Large intestine (tissue), 12 donors: ENCODE measurements around the gene NAA15. TPM values are rescaled to one million over a fixed set of nuclear protein-coding genes. Genes with fewer than 3 reads are reported as not detected.
A peak's percentile ranks its signal among the peaks of the same experiment; 100 is the strongest.
"Not testable (repeated sequence)": the region's sequence is repeated elsewhere in the genome, so short reads cannot be mapped to it uniquely, and the experiment has no call there.

Experiments used
- DNase-seq, 2 donors: peaks; one replicate each; pipeline versions ENCODE4 v3.0.0 to v3.0.0-alpha.2; 2013
- H3K27ac ChIP-seq: one replicate; pipeline ENCODE4 v1.5.1; 2013; ENCODE audit warnings: low read length
- H3K27me3 ChIP-seq: 2 replicates; pipeline ENCODE4 v1.6.1; 2013; ENCODE audit warnings: low read length; ENCODE audit not compliant: control insufficient read depth, insufficient read depth
- H3K36me3 ChIP-seq: 2 replicates; pipeline ENCODE4 v1.6.1; 2013; ENCODE audit warnings: low read length; ENCODE audit not compliant: control insufficient read depth, insufficient read depth
- H3K4me1 ChIP-seq: one replicate; pipeline ENCODE4 v1.6.1; 2013; ENCODE audit warnings: low read length; ENCODE audit not compliant: control insufficient read depth, insufficient read depth
- H3K4me3 ChIP-seq: one replicate; pipeline ENCODE4 v1.5.1; 2013; ENCODE audit warnings: low read length
- H3K9me3 ChIP-seq: one replicate; pipeline ENCODE4 v1.6.1; 2013; ENCODE audit warnings: mild to moderate bottlenecking, low read depth, low read length, moderate library complexity; ENCODE audit not compliant: control insufficient read depth
- WGBS: methylation state at CpG from one replicate; pipeline ENCODE4 v1.1.5; 2013; ENCODE audit warnings: low lambda C conversion rate; ENCODE audit not compliant: insufficient coverage; 5-methylcytosine and 5-hydroxymethylcytosine counted together
- long read RNA-seq, 11 donors: transcript quantifications; one replicate each; lab custom pipeline, GENCODE V29; 2026
- polyA plus RNA-seq: library from polyadenylated mRNA; unstranded; fragments of 120-200 nt; gene quantifications from one replicate; pipeline ENCODE4 v1.2.1, GENCODE V29; 2013

The NAA15 gene
- 24.2 TPM for polyA plus RNA-seq
- long read RNA-seq, donor 1, full-length matches to known transcripts, result 1 of 1 reads
- long read RNA-seq, donor 1, partial matches to known transcripts, result 0 of 1 reads
- long read RNA-seq, donor 1, other reads (novel, unspliced or antisense), result 0 of 1 reads
- long read RNA-seq, donor 2, full-length matches to known transcripts, result 1 of 15 reads
- long read RNA-seq, donor 2, partial matches to known transcripts, result 14 of 15 reads
- long read RNA-seq, donor 2, other reads (novel, unspliced or antisense), result 0 of 15 reads
- long read RNA-seq, donor 3, partial matches to known transcripts, result 61 of 66 reads
- long read RNA-seq, donor 3, other reads (novel, unspliced or antisense), result 5 of 66 reads
- long read RNA-seq, donor 4, result 0 reads
- long read RNA-seq, donor 5, partial matches to known transcripts, result 7 of 7 reads
- long read RNA-seq, donor 5, other reads (novel, unspliced or antisense), result 0 of 7 reads
- long read RNA-seq, donor 6, result 0 reads
- long read RNA-seq, donor 7, result 0 reads
- long read RNA-seq, donor 8, full-length matches to known transcripts, result 1 of 1 reads
- long read RNA-seq, donor 8, partial matches to known transcripts, result 0 of 1 reads
- long read RNA-seq, donor 8, other reads (novel, unspliced or antisense), result 0 of 1 reads
- long read RNA-seq, donor 9, result 0 reads
- long read RNA-seq, donor 10, full-length matches to known transcripts, result 2 of 2 reads
- long read RNA-seq, donor 10, partial matches to known transcripts, result 0 of 2 reads
- long read RNA-seq, donor 10, other reads (novel, unspliced or antisense), result 0 of 2 reads
- long read RNA-seq, donor 11, full-length matches to known transcripts, result 1 of 9 reads
- long read RNA-seq, donor 11, partial matches to known transcripts, result 8 of 9 reads
- long read RNA-seq, donor 11, other reads (novel, unspliced or antisense), result 0 of 9 reads

DNA sequence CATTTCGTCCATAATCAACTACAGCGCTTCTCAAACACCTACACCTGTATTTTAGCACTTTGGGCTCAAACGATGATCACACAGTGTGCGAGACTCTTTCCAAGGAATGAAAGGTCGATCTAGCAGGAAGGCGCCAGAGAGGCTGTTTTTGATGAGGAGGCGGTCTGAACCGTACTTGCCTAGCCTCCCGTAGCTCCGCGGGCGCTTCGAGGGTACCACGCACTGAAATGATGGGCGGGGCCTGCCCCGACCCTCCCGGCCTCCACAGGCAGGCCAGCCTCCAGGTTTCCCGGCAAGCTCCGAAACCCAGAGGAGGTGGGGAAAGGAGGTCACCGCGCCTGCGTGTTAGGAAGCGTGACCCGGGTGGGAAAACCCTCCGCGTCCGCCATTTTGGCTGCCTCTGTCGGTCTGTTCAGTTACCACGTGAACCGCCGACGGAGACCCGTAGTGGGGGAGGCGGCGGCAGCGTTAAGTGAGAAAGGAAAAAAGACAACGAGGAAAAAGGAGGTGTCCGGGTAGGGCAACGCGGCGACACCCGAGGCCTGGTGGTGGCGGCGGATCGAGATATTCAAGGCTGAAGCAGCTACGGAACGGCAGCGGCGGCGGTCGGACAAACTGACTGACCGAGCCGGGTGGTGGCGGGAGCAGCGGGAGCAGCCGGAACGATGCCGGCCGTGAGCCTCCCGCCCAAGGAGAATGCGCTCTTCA lies at the start of gene NAA15:
Gene NAA15 (plus strand): TSS at position 393 of the 708 bp plus-strand sequence. CDS start 273 bp downstream, at position 666.
- WGBS, result no CpG with 5 or more reads among the region's 61 CpGs
- DNase-seq, result peak; percentile 98 to 99
- Histone ChIP-seq H3K27ac (peak within 1 kb of the TSS; percentile 96), H3K4me1 (no peaks in the 10 kb centered on the region), H3K4me3 (peak within 1 kb of the TSS; percentile 84), H3K36me3 (peaks cover 8% of the 10 kb centered on the region), H3K27me3 (no peaks in the 10 kb centered on the region), H3K9me3 (no peaks in the 10 kb centered on the region)

DNA sequence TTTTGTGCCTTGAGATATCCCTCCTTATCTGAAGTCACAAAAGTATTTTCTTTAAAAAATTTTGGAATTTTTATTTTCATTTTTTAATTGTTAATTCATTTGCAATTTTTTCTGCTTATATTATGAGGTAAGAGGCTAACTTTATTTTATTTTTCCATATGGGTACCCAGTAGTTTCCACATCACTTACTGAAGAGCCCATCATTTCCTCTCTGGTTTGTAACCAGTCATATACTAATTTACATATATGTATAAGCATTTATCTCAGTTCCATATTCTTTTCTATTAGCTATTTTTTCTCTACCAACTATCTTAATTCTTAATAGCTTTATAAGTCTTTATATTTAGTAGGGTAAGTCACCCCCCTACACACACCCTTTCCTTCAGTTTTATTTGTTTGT lies 48.3 kb upstream of the NAA15 start:
- no peak overlapping the region for H3K27ac ChIP-seq
- H3K36me3 ChIP-seq, result no peaks in the 10 kb centered on the region
- no peaks in the 10 kb centered on the region for H3K27me3 ChIP-seq
- H3K4me3 ChIP-seq, result no peak overlapping the region
- H3K4me1 ChIP-seq, result no peaks in the 10 kb centered on the region
- H3K9me3 ChIP-seq, result no peaks in the 10 kb centered on the region
- no peak for DNase-seq

DNA sequence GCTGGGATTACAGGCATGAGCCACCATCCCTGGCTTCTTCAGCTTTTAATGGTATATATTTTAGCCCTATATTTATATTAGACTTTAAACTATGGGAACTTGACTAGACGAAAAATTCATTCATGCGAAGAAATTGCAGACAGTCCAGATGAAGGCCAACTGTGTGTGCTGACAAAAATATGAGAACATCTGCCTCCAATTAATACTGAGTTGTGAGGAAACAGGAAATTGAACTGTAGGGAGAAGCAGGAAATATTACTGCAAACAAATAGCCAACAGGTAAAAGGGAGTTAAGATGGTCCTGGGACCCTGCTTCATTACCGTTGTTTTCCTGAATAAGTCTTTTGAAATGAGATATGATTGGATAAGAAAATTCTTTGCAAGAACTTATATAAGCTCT lies 47.6 kb upstream of the NAA15 start:
- no peaks in the 10 kb centered on the region for H3K4me1 ChIP-seq
- H3K4me3 ChIP-seq, result no peak overlapping the region
- WGBS, result 100% methylated on average over 3 of the region's 3 CpGs
- H3K9me3 ChIP-seq, result no peaks in the 10 kb centered on the region
- DNase-seq, result no peak
- H3K36me3 ChIP-seq, result no peaks in the 10 kb centered on the region
- no peak overlapping the region for H3K27ac ChIP-seq
- no peaks in the 10 kb centered on the region for H3K27me3 ChIP-seq

DNA sequence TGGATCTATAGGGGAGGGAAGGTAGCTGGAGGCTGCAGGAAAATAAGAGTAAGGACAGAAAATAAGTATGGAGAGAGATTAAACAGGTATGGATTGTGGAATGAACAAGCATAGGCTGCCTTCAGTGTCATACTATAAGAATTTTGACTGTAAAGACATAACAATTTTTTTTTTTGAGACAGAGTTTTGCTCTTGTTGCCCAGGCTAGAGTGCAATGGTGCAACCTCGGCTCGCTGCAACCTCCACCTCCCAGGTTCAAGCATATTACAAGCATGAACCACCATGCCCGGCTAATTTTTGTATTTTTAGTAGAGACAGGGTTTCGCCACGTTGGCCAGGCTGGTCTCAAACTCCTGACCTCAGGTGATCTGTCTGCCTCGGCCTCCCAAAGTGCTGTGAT lies 45.7 kb upstream of the NAA15 start:
- no CpG with 5 or more reads among the region's 6 CpGs for WGBS
- not testable (repeated sequence) for H3K4me3 ChIP-seq, H3K9me3 ChIP-seq

DNA sequence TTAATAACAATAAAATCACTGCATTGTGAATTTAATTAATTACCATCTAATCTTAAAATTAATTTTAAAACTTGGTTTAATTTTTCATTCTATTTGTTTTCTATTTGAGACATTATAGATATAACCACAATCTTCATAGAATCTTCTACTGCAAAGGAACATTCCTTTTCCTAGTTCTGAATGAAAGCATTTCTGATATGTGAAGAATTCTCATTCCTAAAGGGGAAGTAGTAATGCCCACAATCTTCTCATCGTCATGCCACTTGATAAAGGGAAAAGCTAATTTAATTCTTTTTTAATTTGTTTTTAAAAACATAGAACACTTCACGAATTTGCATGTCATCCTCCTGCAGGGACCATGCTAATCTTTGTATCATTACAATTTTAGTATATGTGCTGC lies 45.0 kb upstream of the NAA15 start:
- Histone ChIP-seq H3K4me1 (no peaks in the 10 kb centered on the region), H3K36me3 (no peaks in the 10 kb centered on the region), H3K9me3 (no peaks in the 10 kb centered on the region), H3K27ac (no peak overlapping the region), H3K27me3 (no peaks in the 10 kb centered on the region), H3K4me3 (no peak overlapping the region)
- 60% methylated on average over 1 of the region's 2 CpGs for WGBS
- no peak for DNase-seq

More for the DNA sequence above, 45.7 kb upstream of the NAA15 start:
- H3K36me3 ChIP-seq, H3K27me3 ChIP-seq, H3K27ac ChIP-seq, DNase-seq, H3K4me1 ChIP-seq: not testable (repeated sequence)

DNA sequence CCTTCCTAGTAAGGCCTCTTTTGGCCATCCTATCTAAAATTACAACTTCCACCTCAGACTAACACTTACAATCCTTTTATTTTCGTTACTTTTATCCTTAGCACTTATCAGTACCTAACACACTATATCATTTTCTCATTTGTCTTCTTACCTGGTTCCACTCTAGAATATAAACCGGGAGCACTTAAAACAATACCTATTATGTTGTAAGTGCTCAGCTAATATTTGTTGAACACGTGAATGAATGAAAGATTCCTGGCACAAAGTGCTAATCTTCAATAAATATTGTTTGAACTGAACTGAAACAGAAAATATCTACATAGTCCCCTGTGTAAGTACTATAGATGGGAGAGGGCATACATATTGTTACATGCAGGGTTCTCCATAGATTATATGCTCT lies 35.7 kb upstream of the NAA15 start:
- H3K9me3 ChIP-seq, result no peaks in the 10 kb centered on the region
- H3K36me3 ChIP-seq, result no peaks in the 10 kb centered on the region
- no peak overlapping the region for H3K4me3 ChIP-seq
- 50% methylated on average over 2 of the region's 3 CpGs for WGBS
- H3K4me1 ChIP-seq, result no peaks in the 10 kb centered on the region
- no peak for DNase-seq
- no peaks in the 10 kb centered on the region for H3K27me3 ChIP-seq
- H3K27ac ChIP-seq, result no peak overlapping the region

DNA sequence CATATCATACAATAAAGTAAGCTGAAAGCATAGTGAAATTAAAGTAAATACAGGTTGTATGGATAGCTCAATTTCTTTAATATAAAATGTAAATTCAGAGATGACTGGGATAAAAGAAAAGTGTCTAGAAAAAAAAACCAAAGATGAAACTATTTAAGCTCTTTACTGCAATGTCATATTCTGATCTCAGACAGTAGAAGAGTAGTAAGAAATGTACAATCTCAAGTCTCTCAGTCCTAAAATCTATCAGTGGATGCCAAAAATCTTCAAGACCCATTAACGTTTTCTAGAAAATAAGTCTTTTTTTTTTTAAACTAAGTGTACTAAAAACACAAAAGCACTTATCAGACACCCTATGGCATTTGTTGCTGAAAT lies 35.1 kb upstream of the NAA15 start:
- Histone ChIP-seq H3K4me1 (no peaks in the 10 kb centered on the region), H3K27me3 (no peaks in the 10 kb centered on the region), H3K9me3 (no peaks in the 10 kb centered on the region), H3K4me3 (peak overlapping the region; percentile 28), H3K27ac (peak overlapping the region; percentile 30), H3K36me3 (no peaks in the 10 kb centered on the region)
- WGBS, result 0% methylated on average over 1 of the region's 1 CpG
- no peak for DNase-seq

DNA sequence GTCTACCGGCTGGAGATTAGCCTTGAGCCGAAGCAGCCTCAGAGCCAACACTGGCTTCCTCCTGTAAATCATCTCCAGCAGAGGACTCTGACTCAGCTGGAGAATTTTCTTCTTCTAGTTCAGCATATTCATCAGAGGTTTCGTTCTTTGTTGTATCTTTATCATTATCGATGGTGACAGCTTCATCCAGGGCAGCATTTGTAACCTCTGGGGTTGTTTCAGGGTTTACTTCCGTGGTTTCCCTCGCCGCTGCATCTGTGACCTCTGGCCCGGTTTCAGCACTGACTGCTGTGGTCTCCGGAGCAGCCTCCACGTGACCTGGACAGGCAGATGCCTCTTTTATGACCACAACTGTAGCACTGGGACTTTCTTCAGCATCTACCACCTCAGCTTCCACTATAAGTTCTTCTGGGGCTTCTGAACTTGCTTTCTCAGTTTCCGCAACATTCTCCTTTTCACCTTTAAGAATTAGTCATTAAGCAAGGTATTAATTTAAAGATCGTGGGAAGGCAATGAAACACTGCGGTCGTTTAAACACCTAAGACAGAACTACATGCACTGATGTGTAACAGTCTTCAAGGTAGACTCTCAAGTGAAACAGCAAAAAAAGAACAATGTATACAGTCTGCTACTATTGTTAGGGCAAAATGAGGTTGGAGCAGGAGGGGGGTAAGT lies 34.6 kb upstream of the NAA15 start:
- Histone ChIP-seq H3K4me3 (peak overlapping the region; percentile 28), H3K9me3 (no peaks in the 10 kb centered on the region), H3K4me1 (no peaks in the 10 kb centered on the region), H3K27ac (peak overlapping the region; percentile 30), H3K27me3 (no peaks in the 10 kb centered on the region), H3K36me3 (no peaks in the 10 kb centered on the region)
- WGBS, result 58% methylated on average over 2 of the region's 14 CpGs
- peak; percentile 61 to 83 for DNase-seq

DNA sequence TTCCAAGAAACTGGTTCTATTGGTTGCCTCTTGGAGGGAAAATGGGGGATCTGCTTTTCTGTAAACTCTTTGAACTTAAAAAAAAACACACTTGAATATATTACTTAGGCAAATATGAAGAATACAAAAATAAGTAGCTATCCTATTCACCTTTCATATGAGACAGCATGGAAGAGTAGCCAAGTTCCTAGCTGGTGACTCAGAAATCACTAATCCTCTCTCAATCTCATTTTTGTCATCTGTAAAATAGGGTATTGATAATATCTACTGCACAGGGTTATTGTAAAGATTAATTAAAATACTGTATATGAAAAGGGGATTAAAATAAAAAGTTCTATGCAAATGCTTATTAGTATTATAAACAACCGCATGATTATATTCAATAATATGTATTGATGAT lies 34.0 kb upstream of the NAA15 start:
- H3K27me3 ChIP-seq, result no peaks in the 10 kb centered on the region
- H3K4me3 ChIP-seq, result no peak overlapping the region
- H3K9me3 ChIP-seq, result no peaks in the 10 kb centered on the region
- no CpG with 5 or more reads among the region's 1 CpG for WGBS
- no peak overlapping the region for H3K27ac ChIP-seq
- H3K4me1 ChIP-seq, result no peaks in the 10 kb centered on the region
- no peak for DNase-seq
- H3K36me3 ChIP-seq, result no peaks in the 10 kb centered on the region

DNA sequence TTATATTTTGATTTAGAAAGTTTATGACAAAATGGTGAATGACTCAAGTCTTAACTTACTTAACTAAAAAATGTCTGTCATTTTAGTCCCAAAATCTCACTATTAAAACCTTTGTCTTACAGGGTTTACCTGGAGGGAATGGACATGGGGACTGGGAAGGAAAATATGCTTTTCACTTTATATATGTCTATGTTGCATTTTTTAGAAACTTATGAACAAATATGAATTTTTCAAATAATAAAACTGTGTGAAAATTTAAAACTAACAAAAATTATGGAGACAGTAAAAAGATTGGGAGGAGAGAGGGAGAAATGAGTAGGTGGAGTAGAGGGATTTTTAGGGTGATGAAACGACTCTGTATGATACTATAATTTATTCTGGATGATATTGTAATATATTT lies 27.5 kb upstream of the NAA15 start:
- Histone ChIP-seq H3K4me3 (no peak overlapping the region), H3K36me3 (no peaks in the 10 kb centered on the region), H3K27me3 (peaks cover 23% of the 10 kb centered on the region), H3K27ac (no peak overlapping the region), H3K9me3 (no peaks in the 10 kb centered on the region), H3K4me1 (no peaks in the 10 kb centered on the region)
- no peak for DNase-seq
- WGBS, result no CpG with 5 or more reads among the region's 1 CpG
